ENCODE data around the gene ZBTB39.
"Not testable (repeated sequence)": the region's sequence is repeated elsewhere in the genome, so short reads cannot be mapped to it uniquely, and the experiment has no call there.

Gene ZBTB39

GRCh38 chr12:57031789-57032188 is 25.4 kb upstream of the ZBTB39 start:
- in situ Hi-C loops (cut with HindIII; ENCODE audit: low sequenced_read_pairs), result no loop called here
- no peak for DNase-seq (ENCODE audit: low read depth)
- H3K4me3 ChIP-seq (ENCODE audit: low read depth, low read length), result no peak overlapping the region
- TF ChIP-seq, protein P1, sequence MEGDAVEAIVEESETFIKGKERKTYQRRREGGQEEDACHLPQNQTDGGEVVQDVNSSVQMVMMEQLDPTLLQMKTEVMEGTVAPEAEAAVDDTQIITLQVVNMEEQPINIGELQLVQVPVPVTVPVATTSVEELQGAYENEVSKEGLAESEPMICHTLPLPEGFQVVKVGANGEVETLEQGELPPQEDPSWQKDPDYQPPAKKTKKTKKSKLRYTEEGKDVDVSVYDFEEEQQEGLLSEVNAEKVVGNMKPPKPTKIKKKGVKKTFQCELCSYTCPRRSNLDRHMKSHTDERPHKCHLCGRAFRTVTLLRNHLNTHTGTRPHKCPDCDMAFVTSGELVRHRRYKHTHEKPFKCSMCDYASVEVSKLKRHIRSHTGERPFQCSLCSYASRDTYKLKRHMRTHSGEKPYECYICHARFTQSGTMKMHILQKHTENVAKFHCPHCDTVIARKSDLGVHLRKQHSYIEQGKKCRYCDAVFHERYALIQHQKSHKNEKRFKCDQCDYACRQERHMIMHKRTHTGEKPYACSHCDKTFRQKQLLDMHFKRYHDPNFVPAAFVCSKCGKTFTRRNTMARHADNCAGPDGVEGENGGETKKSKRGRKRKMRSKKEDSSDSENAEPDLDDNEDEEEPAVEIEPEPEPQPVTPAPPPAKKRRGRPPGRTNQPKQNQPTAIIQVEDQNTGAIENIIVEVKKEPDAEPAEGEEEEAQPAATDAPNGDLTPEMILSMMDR (IDR thresholded peaks at IDR 0.05; ENCODE audit: low read depth, low read length, missing control alignments), result no peak

GRCh38 chr12:57031138-57031725 is 24.9 kb upstream of the ZBTB39 start:
- in situ Hi-C loops (cut with HindIII; ENCODE audit: low sequenced_read_pairs), result no loop called here
- no peak overlapping the region for H3K4me3 ChIP-seq (ENCODE audit: low read depth, low read length)
- no peak for DNase-seq (ENCODE audit: low read depth)
- TF ChIP-seq, protein P1 (IDR thresholded peaks at IDR 0.05; ENCODE audit: low read depth, low read length, missing control alignments), result no peak

- H3K4me3 ChIP-seq (ENCODE audit: low read depth, low read length), result no peak overlapping the region
- TF ChIP-seq, protein P1 (IDR thresholded peaks at IDR 0.05; ENCODE audit: low read depth, low read length, missing control alignments), result no peak
- no peak for DNase-seq (ENCODE audit: low read depth)
- in situ Hi-C loops (cut with HindIII; ENCODE audit: low sequenced_read_pairs), result no loop called here
Observed at GRCh38 chr12:57029457-57029856, 23.1 kb upstream of the ZBTB39 start.

GRCh38 chr12:57027805-57028153 is 21.4 kb upstream of the ZBTB39 start:
- TF ChIP-seq, protein P1 (IDR thresholded peaks at IDR 0.05; ENCODE audit: low read depth, low read length, missing control alignments), result no peak
- H3K4me3 ChIP-seq (ENCODE audit: low read depth, low read length), result no peak overlapping the region
- in situ Hi-C loops (cut with HindIII; ENCODE audit: low sequenced_read_pairs), result no loop called here
- no peak for DNase-seq (ENCODE audit: low read depth)

DNA sequence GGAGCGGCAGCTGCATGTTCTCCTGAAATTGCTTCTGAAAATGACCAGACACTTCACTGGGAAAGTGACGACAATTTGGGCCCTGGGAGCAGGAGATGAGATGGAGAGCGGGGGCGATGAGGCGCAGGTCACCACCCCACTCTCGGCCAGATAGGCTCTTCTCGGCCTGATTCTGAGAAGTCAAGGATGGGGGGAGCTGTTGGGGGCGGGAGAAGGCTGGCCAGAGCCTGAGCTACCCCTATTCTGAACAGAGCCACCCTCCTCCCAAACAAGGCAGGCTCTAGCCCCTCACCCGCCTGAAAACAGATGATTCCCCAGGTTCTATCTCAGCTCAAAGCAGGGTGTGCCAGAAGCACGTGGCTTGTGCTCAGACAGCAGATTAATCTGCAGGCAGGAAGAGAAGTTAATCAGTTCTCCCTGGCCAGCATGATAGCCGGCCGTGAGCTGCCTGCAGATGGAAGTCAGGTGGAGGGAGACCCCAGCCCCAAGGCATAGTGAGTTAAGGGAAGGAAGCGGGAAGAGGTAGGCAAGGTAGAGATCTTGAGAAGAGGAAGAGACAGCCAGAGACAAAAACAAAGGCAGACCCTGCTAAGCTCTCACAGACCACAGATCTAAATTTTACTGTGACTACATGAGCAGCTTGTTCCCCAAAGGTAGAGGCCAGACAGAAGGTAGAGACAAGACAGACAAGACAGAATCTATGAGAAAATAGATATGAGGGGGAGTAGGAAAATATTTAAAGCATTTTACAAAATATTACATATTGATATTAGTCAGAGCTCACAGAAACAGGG is 20.9 kb upstream of the ZBTB39 start:
- TF ChIP-seq, protein P1 (IDR thresholded peaks at IDR 0.05; ENCODE audit: low read depth, low read length, missing control alignments), result no peak
- no peak overlapping the region for H3K4me3 ChIP-seq (ENCODE audit: low read depth, low read length)
- DNase-seq (ENCODE audit: low read depth), result no peak
- in situ Hi-C loops (cut with HindIII; ENCODE audit: low sequenced_read_pairs), result no loop called here

GRCh38 chr12:57025196-57025595 is 18.9 kb upstream of the ZBTB39 start:
- in situ Hi-C loops (cut with HindIII; ENCODE audit: low sequenced_read_pairs), result no loop called here
- TF ChIP-seq, protein P1 (IDR thresholded peaks at IDR 0.05; ENCODE audit: low read depth, low read length, missing control alignments), result no peak
- no peak overlapping the region for H3K4me3 ChIP-seq (ENCODE audit: low read depth, low read length)
- no peak for DNase-seq (ENCODE audit: low read depth)

DNA sequence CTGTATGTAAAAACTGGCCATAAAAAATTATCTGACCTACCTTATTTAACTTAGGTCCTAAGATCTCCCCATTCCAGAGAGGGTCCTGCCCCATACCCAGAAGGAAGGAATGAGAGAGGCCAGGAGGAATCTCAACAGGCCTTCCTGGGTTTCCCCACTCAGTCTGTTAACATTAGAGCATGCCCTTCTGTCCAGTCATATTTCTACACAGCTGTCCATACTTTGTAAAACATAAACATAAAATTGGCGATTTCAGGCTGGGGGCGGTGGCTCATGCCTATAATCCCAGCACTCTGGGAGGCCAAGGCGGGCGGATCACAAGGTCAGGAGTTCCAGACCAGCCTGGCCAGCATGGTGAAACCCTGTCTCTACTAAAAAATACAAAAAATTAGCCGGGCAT is 16.0 kb upstream of the ZBTB39 start:
- DNase-seq (ENCODE audit: low read depth); H3K4me3 ChIP-seq (ENCODE audit: low read depth, low read length); in situ Hi-C loops (cut with HindIII; ENCODE audit: low sequenced_read_pairs): not testable (repeated sequence)
